Osteoblast (primary cell): ENCODE results near the gene ARHGEF6. TPM values are rescaled to one million over a fixed set of nuclear protein-coding genes. Genes with fewer than 3 reads are reported as not detected.

Source experiments
- DNase-seq: peaks from one replicate; pipeline ENCODE4 v3.0.0; 2011; ENCODE audit warnings: low spot score, mixed read lengths; ENCODE audit not compliant: insufficient read length; ENCODE audit errors: missing footprints
- H2AFZ ChIP-seq: 2 replicates; pipeline ENCODE4 v1.6.0; 2011; ENCODE audit warnings: mild to moderate bottlenecking, low read length
- H3K27ac ChIP-seq: 2 replicates; pipeline ENCODE4 v1.5.1; 2011; ENCODE audit warnings: mild to moderate bottlenecking, low read depth, low read length, moderate library complexity
- H3K27me3 ChIP-seq: 2 replicates; pipeline ENCODE4 v1.6.0; 2012; ENCODE audit warnings: mild to moderate bottlenecking, control low read depth, inconsistent platforms, low read length, moderate library complexity; ENCODE audit not compliant: insufficient read depth
- H3K36me3 ChIP-seq: 2 replicates; pipeline ENCODE4 v1.5.1; 2011; ENCODE audit warnings: mild to moderate bottlenecking, low read length, control low read depth, moderate library complexity; ENCODE audit not compliant: insufficient read depth
- H3K4me1 ChIP-seq: 2 replicates; pipeline ENCODE4 v1.5.1; 2011; ENCODE audit warnings: mild to moderate bottlenecking, low read length, control low read depth, moderate library complexity; ENCODE audit not compliant: insufficient read depth
- H3K4me2 ChIP-seq: 2 replicates; pipeline ENCODE4 v1.6.0; 2011; ENCODE audit warnings: mild to moderate bottlenecking, low read length; ENCODE audit not compliant: insufficient read depth
- H3K4me3 ChIP-seq: fragments of 200-600 bp; sonication (generic); 3 replicates; pipeline ENCODE4 v1.5.1; 2012; ENCODE audit warnings: mild to moderate bottlenecking, low read length, inconsistent platforms; ENCODE audit not compliant: insufficient read depth
- H3K79me2 ChIP-seq: 2 replicates; pipeline ENCODE4 v1.6.0; 2012; ENCODE audit warnings: mild to moderate bottlenecking, low read length, control low read depth, inconsistent platforms; ENCODE audit not compliant: insufficient read depth
- H3K9me3 ChIP-seq: 2 replicates; pipeline ENCODE4 v1.5.1; 2011; ENCODE audit warnings: low read depth, low read length, control low read depth
- H4K20me1 ChIP-seq: 2 replicates; pipeline ENCODE4 v1.6.0; 2012; ENCODE audit warnings: mild to moderate bottlenecking, low read length, control low read depth; ENCODE audit not compliant: insufficient read depth
- total RNA-seq: library from RNA; depleted of rRNA; stranded (reverse); fragments of >200 nt; gene quantifications from 2 replicates; pipeline ENCODE4 v1.2.3, GENCODE V29; 2012
- TF ChIP-seq, protein P1 (sequence below): IDR thresholded peaks from 2 replicates; pipeline ENCODE4 v1.5.1; 2011; ENCODE audit warnings: mild to moderate bottlenecking, low read depth, low read length, moderate library complexity; ENCODE audit errors: extremely low read depth

Gene ARHGEF6
- total RNA-seq, 1 donor: 17.4 TPM

DNA sequence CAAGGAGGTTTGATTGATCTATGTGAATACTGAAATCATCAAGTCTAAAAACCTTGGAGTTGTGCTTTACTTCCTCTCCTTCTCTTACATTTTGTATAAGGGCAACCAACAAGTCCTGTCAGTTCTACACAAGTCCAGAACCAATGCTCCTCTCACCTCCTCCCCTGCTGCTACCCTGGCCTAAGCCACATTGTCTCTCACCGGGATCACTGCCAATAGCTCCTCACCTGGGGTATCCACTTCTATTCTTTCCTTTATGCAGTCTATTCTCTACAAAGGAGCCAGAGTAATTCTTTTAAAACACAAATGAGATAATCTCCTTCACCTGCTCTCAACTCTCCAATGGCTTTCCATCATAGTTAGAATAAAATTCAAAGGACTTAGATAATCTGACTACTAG lies 13.3 kb upstream of the ARHGEF6 start:
- no peak overlapping the region for H3K4me2 ChIP-seq
- H4K20me1 ChIP-seq: no peaks in the 10 kb centered on the region
- no peak overlapping the region for H3K27ac ChIP-seq
- H2AFZ ChIP-seq: no peak overlapping the region
- no peaks in the 10 kb centered on the region for H3K4me1 ChIP-seq
- H3K79me2 ChIP-seq: no peaks in the 10 kb centered on the region
- H3K4me3 ChIP-seq: no peak overlapping the region
- no peaks in the 10 kb centered on the region for H3K36me3 ChIP-seq
- TF ChIP-seq, protein P1, sequence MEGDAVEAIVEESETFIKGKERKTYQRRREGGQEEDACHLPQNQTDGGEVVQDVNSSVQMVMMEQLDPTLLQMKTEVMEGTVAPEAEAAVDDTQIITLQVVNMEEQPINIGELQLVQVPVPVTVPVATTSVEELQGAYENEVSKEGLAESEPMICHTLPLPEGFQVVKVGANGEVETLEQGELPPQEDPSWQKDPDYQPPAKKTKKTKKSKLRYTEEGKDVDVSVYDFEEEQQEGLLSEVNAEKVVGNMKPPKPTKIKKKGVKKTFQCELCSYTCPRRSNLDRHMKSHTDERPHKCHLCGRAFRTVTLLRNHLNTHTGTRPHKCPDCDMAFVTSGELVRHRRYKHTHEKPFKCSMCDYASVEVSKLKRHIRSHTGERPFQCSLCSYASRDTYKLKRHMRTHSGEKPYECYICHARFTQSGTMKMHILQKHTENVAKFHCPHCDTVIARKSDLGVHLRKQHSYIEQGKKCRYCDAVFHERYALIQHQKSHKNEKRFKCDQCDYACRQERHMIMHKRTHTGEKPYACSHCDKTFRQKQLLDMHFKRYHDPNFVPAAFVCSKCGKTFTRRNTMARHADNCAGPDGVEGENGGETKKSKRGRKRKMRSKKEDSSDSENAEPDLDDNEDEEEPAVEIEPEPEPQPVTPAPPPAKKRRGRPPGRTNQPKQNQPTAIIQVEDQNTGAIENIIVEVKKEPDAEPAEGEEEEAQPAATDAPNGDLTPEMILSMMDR: no peak
- DNase-seq: no peak
- H3K9me3 ChIP-seq: no peaks in the 10 kb centered on the region
- no peaks in the 10 kb centered on the region for H3K27me3 ChIP-seq

DNA sequence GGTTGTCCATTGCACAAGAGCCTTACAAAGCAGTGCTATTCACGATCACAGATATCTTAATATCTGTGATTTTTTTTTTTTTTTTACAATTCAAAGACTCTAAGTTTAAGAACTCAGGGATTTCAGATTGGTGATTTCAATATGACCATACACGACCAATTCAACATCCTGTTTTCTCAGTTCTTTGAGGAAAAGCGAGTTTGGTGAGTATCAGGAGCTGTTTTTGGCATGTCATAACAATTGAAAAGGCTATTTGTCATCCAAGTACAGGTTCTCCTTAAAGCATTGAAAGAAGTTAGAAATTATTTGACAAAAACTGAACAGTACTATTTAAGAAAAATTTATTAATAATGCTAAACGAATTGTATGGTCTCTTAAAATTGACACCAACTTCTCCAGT lies 9.1 kb upstream of the ARHGEF6 start:
- no peaks in the 10 kb centered on the region for H3K4me1 ChIP-seq
- H3K36me3 ChIP-seq: no peaks in the 10 kb centered on the region
- TF ChIP-seq, protein P1: no peak
- no peak for DNase-seq
- no peaks in the 10 kb centered on the region for H3K27me3 ChIP-seq
- H3K79me2 ChIP-seq: no peaks in the 10 kb centered on the region
- no peak overlapping the region for H3K4me2 ChIP-seq
- H2AFZ ChIP-seq: no peak overlapping the region
- H3K9me3 ChIP-seq: no peaks in the 10 kb centered on the region
- no peak overlapping the region for H3K27ac ChIP-seq
- no peak overlapping the region for H3K4me3 ChIP-seq
- H4K20me1 ChIP-seq: no peaks in the 10 kb centered on the region

DNA sequence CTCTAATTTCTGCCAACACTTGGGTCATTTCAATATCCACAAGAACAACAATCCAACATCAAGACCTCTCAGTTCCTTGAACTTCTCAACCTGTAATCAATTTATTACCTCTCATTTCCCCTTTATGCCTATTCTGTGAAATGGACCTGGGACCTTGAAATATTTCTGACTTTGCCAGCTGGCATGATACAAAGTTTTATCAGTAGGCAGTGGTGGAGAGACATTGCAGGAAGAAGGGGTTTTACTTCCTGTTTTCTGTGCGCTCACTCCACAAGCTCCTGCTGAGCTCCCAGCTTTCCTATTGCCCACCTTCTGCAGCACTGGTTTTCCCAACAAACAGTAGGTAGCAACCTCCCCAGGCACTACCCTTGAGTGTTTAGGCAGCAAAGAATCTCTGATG lies 3.5 kb upstream of the ARHGEF6 start:
- H3K27me3 ChIP-seq: no peaks in the 10 kb centered on the region
- H3K79me2 ChIP-seq: no peaks in the 10 kb centered on the region
- H3K4me2 ChIP-seq: no peak overlapping the region
- no peak for DNase-seq
- H3K36me3 ChIP-seq: no peaks in the 10 kb centered on the region
- H3K27ac ChIP-seq: no peak overlapping the region
- no peaks in the 10 kb centered on the region for H3K9me3 ChIP-seq
- TF ChIP-seq, protein P1: no peak
- no peak overlapping the region for H3K4me3 ChIP-seq
- H3K4me1 ChIP-seq: peaks cover 10% of the 10 kb centered on the region
- H2AFZ ChIP-seq: no peak overlapping the region
- H4K20me1 ChIP-seq: no peaks in the 10 kb centered on the region

DNA sequence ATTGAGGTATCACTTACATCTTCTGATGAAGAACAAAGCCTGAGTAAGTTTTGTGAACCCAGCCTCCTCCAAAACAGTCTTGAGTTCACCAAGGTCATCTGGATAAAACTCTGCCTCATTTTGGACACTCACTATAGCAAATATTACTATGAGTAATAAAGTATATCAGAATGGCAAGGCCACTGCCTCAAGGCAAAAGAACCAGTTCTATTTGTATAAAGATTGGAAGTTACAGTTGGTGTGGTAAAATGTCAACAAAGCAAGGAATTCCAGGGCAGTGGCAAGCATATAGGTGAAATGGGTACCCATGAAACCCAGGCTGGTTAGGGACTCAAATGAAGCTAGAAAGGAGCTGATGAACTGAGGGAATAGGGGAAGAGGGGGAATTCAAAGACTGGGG lies 2.4 kb upstream of the ARHGEF6 start:
- DNase-seq: no peak
- H3K79me2 ChIP-seq: no peaks in the 10 kb centered on the region
- H2AFZ ChIP-seq: no peak overlapping the region
- H3K4me3 ChIP-seq: no peak overlapping the region
- H3K4me1 ChIP-seq: peaks cover 10% of the 10 kb centered on the region
- H3K4me2 ChIP-seq: no peak overlapping the region
- no peak overlapping the region for H3K27ac ChIP-seq
- H4K20me1 ChIP-seq: no peaks in the 10 kb centered on the region
- H3K36me3 ChIP-seq: no peaks in the 10 kb centered on the region
- H3K27me3 ChIP-seq: no peaks in the 10 kb centered on the region
- TF ChIP-seq, protein P1: no peak
- H3K9me3 ChIP-seq: no peaks in the 10 kb centered on the region
